Measurements from ENCODE around the gene UPF3B.
"Not testable (repeated sequence)": the region's sequence is repeated elsewhere in the genome, so short reads cannot be mapped to it uniquely, and the experiment has no call there.

UPF3B gene, protein sequence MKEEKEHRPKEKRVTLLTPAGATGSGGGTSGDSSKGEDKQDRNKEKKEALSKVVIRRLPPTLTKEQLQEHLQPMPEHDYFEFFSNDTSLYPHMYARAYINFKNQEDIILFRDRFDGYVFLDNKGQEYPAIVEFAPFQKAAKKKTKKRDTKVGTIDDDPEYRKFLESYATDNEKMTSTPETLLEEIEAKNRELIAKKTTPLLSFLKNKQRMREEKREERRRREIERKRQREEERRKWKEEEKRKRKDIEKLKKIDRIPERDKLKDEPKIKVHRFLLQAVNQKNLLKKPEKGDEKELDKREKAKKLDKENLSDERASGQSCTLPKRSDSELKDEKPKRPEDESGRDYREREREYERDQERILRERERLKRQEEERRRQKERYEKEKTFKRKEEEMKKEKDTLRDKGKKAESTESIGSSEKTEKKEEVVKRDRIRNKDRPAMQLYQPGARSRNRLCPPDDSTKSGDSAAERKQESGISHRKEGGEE

DNA sequence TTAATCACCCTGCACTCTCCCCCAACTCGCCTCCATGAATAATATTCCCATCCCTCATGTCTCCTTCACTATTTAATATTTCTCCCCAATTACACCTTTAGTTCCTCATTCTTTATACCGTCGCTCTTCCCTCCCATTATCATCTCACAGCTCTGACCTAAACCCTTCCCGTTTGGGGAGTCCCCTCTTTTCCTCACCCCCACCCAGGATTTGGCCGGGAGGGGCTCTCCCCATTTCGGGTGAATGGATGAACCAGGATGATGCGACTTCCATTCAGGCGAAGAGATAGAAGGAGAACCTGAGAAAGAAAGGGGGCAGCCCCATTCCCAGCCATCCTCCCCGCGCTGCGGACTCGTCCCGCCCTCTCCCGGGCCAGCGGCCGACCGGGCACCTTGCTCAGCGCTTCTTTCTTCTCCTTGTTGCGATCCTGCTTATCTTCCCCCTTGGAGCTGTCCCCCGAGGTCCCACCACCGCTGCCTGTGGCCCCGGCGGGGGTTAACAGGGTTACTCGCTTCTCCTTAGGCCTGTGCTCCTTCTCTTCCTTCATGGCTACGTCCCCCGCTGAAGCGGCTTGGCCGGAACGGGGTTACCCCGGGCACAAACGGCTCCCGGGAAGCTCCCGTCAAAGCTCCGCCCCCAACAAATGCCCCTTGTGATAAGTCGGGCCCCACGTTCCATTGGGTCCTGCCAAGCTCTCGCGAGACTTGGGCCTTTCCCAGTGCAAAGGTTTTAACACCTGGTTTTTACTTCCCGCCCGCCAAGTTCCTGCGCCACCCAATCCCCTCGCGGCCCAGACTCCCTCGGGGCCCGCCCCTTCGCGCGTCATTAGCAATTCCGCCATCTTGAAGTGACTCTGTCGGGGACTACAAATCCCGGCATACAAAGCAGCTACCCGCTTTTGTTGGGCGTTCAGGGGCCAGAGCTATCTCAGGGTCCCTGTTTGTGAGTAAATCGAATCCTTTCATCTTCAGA, at the start of gene UPF3B:
Gene UPF3B (minus strand): TSS at position 582 of the 972 bp plus-strand sequence. CDS start 35 bp downstream, at position 547.
- H3K27ac ChIP-seq, result peak within 1 kb of the TSS; percentile 66
- DNase-seq (ENCODE audit: low read depth, low spot score), result peak; percentile 92

DNA sequence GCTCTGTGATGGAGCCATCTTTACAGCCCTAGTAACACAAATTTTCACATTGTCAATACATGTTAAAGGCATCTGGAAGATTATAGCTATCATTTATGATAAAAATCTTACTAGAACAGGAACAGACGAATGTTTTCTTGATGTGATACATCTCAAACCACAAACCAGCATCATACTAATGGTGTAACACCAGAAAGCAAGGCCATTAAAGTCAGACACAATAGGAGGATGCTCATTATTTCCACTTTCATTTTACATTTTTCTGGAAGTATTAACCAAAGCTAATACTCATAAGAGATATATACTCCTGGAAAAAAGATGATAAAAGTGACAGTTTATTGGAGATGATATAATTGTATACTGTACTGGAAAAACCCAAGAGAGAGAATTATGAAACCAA, 48.2 kb upstream of the UPF3B start:
- DNase-seq (ENCODE audit: low read depth, low spot score), result no peak
- no peak overlapping the region for H3K27ac ChIP-seq

DNA sequence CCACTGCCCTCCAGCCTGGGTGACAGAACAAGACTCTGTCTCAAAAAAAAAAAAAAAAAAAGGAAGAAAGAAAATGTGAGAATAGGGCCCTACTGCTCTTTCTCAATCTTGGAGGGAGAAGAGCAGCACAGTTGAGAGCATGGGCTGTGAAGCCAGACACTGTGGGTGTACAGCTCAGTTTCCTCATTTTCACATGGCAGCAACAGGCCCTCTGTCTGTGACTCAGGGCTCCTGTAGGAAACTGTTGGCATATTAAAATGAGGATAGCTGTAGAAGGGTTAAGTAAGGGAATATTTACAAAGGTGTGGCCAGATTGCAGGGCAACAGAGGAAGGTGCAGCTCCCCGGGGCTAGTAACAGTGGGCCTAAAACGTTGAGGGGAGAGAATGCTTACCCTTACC, 46.4 kb upstream of the UPF3B start:
- H3K27ac ChIP-seq, result no peak overlapping the region
- DNase-seq (ENCODE audit: low read depth, low spot score), result peak; percentile 5

DNA sequence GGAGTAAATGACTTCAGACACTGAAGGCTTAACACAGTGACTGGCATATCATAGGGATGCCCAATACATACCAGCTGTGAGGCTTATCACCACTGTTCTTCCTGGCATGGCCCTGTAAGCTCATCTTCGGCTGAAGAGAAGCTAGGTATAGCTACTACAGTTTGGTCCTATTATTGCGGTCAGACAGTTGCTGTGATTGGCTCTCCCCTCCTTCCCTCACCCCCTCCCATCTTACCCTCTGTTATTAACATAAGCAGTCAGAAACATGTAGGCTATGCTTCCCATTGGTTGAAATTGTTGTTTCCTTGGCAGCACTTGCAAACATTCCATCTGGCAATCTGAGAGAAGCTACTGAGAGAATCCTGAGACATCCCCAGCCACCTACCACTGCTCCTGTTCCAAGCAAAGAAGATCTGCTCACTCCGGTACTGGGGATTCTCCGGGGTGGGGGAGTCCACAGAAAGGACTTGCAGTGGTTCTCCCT, 43.1 kb upstream of the UPF3B start, which contains the start of gene AKAP14:
Gene AKAP14 (plus strand): TSS at position 51 of the 484 bp plus-strand sequence. CDS start 7,331 bp downstream, outside the sequence.
- H3K27ac ChIP-seq, result no peak within 1 kb of the TSS
- DNase-seq (ENCODE audit: low read depth, low spot score), result no peak

DNA sequence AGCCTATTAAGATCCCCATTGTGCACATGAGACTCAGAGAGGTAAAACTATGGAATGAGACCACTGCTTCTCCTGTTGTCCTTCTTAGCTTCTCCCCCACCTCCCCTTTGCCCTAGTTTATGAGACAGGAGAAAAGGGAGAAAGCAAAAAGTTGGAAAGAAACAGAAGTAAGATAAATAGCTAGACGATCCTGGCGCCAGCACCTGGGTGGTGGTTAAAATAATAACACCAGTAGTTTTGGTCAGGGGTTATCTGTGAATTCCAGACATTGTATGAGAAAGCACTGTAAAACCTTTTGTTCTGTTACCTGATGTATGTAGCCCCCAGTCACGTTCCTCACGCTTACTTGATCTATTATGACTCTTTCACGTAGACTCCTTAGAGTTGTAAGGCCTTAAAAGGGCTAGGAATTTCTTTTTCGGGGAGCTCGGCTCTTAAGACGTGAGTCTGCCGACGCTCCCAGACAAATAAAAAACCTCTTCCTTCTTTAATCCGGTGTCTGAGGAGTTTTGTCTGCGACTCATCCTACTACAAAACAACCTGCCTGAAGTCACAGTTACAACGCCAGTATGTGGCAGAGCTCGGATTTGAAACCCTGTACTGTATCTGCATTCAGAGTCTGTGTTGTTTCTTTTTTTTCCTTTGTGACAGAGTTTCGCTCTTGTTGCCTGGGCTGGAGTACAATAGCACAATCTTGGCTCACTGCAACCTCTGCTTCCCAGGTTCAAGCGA, 39.4 kb upstream of the UPF3B start:
- not testable (repeated sequence) for H3K27ac ChIP-seq; DNase-seq (ENCODE audit: low read depth, low spot score)

DNA sequence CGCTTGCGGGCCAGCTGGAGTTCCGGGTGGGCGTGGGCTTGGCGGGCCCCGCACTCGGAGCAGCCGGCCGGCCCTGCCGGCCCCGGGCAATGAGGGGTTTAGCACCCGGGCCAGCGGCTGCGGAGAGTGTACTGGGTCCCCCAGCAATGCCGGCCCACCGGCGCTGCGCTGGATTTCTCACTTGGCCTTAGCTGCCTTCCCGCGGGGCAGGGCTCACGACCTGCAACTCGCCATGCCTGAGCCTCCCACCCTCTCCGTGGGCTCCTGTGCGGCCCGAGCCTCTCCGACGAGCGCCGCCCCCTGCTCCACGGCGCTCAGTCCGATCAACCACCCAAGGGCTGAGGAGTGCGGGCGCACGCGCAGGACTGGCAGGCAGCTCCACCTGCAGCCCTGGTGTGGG, 37.9 kb upstream of the UPF3B start:
- DNase-seq (ENCODE audit: low read depth, low spot score); H3K27ac ChIP-seq: not testable (repeated sequence)

DNA sequence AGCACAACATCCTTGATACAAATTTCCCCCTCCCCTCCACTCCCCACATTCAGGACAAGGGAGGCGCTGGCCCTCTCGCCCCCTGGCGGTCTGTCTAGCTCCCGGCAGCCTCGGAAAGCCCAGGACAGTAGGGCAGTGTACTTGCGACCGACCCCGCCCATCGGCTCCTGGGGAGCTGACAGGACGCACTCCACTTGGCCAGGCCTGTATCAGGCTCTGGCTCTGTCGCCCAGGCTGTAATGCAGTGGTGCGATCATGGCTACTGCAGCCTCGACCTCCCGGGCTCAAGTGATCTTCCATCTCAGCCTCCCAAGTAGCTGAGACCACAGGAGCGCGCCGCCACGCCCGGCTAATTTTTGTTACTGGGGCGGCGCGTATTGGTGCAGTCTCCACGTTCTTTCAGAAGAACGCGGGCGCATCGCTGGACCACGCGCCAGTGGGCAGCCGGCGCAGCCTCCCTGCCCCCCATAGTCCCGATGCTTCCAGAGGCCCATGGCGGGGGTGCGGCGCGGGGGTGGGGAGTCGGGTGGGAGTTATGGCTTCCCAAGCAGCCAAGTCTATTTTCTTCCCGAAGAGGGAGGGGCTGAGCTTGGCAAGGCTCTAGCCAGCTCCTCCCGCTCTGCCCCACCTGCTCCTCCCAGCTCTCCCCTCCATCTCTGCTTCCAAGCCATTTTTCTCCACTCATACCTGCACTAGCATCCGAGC, 35.1 kb upstream of the UPF3B start:
- no peak overlapping the region for H3K27ac ChIP-seq
- DNase-seq (ENCODE audit: low read depth, low spot score), result no peak

DNA sequence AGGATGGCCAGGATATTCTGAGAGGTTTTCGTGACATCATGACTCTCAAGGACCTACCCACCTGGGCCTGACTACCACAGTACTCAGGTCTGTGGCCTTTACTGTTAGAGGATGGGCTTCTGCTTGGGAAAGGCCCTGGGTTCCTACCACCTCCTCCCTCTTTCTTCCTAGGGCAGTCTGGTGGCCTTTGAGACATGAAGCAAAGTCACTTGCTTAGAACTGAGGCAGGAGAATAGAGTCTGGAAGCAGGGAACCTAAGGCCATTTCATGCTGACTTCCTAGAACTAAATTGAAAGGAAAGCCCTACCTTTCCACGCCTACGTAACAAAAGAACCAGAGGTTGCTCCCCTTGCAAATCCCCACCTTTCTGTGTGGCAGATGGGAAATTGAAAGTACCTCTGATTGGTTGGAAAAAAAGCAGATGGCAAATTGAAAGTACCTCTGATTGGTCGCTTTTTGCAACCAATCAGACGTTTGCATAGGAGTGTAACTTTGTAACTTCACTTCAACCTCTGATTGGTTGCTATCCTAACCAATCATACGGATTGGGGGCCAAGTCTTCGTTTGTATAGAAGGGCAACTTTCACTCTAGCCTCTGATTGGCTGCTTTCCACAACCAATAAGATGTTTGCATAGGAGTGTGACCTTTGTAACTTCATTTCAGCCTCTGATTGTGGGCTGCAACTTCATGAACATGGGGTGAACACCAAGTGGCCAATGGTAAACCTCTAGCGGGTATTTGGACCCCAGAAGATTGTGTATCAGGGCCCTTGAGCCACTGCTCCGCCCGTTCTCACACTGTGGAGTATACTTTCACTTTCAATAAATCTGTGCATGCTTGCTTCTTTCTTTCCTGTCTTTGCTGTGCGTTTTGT, 33.0 kb upstream of the UPF3B start:
- H3K27ac ChIP-seq, result no peak overlapping the region
- no peak for DNase-seq (ENCODE audit: low read depth, low spot score)

DNA sequence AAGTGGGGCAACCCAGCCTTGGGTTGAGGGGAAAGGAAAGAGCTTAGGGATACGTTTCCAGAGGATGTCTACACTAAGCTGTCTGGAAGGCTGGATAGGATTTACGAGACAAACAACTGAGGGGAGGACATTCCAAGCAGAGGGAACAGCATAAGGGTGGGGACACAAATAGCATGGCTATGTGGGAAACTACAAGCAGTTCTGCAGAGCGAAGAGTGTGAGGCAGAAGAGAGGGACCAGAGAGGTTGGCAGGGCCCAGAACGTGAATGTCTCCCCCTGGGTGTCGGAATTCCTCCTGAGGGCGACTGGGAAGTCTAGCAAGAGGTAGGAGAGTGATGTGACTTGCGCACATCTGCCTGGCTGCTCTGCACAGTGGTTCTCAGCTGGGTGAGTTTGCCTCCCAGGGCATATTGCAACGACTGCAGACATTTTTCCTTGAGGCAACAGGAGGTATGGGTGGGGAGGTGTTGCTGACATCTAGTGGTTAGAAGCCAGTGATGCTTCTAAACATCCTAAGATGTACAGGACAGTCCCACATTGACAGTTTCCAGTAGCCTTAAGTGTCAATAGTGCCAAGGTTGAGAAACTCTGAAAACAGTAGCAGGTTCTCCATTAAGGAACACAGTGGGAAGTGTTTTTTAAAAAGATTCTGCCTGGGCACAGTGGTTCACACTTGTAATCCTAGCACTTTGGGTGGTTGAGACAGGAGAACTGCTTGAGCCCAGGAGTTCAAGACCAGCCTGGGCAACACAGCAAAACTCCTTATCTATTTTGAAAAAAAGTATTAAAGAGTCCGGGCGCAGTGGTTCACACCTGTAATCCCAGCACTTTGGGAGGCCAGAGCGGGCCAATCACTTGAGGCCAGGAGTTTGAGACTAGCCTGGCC, 28.0 kb upstream of the UPF3B start:
- no peak overlapping the region for H3K27ac ChIP-seq
- DNase-seq (ENCODE audit: low read depth, low spot score), result no peak

DNA sequence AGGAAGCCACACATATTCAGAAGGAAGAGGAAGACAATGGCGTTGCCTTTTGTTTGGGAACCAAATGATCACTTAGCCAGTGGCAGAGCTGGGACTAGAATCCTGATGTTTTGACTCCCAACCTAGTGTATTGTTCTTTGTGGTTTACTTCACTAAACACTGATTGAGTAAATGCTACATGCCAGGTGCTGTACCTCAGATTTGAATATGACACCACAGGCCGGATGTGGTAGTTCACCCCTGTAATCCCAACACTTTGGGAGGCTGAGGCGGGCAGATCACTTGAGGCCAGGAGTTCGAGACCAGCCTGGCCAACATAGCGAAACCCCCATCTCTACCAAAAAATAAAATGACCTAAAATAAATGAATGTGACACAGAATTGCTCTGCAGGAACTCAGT, 27.3 kb upstream of the UPF3B start:
- DNase-seq (ENCODE audit: low read depth, low spot score), result no peak

DNA sequence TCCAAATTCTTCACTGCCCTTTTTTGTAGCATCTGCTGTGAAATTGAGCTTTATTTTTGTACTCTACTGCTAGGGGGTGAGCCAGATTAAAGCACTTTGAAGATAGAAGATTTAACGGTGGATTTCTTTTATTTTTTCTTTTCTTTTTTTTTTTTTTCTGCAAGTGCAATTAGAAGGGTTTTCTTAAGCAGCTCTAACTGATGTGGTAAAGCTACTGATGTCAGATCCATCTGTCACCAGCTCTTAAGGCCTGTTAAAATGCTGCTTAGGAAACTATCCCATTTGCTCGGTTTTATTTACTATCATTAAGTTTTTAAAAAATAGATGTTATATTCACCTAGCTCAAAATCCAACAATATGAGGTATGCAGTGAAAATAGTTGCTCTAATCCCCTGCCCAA, 26.0 kb upstream of the UPF3B start:
- no peak overlapping the region for H3K27ac ChIP-seq
- DNase-seq (ENCODE audit: low read depth, low spot score), result no peak

More for the DNA sequence above, 27.3 kb upstream of the UPF3B start:
- H3K27ac ChIP-seq, result no peak overlapping the region

DNA sequence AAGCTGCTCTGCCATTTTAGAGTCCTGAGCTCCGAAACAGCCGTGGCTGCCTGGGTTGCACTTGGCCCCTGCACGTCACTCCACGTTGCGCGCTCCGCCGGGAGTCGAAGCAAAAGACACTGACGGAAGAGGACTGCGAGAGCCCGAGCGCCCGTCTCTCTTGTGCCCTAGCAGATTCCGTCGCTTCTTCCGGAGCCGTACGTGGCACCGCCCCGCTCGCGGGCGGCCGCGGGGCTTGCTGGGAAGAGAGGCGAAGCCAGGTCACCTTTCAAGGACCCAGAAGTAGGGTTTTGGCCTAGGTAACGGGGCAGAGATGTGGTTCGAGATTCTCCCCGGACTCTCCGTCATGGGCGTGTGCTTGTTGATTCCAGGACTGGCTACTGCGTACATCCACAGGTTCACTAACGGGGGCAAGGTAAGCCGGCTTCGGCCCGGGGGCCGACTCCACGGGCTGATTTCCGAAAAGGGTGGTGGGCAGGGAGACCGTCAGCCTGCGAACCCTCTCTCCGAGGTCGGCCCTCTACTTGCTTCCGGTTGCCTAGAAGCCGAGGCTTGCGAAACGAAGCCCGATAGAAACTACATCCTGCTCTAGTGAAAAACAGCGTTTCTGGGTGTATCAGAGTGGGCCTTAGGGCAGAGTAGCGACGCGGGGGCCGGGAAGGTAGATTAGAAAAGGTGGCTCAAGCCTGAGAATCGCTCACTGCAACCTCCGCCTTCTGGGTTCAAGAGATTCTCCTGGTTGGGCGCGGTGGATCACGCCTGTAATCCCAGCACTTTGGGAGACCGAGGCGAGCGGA, 19.0 kb upstream of the UPF3B start, which contains the start of the genes NDUFA1 and RNF113A:
Gene NDUFA1 (plus strand): TSS at position 234 of the 797 bp plus-strand sequence. CDS start 80 bp downstream, at position 314.
Gene RNF113A (minus strand): TSS at position 135 of the 797 bp plus-strand sequence. CDS start 120 bp downstream, at position 15.
- peak; percentile 49 for DNase-seq (ENCODE audit: low read depth, low spot score)
- peak within 1 kb of the TSS; percentile 88 for H3K27ac ChIP-seq

DNA sequence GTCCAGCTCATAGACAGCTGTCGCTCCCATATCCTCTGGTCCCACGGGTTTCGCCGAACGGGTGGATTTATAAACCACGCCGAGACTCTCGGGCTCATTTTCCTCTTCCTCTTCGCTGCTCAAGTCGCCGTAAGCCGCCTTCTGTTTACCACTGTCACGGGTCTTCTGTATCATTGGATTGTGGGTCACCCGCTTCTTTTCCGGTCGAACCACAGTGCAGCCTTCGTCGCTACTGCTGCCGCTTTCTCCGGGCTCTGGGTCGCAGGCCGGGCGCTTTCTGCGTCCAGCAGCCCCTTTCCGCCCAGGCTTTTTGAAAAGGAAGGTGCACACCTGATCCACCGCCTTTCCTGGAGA, 18.5 kb upstream of the UPF3B start:
- H3K27ac ChIP-seq, result peak overlapping the region; percentile 88
- no peak for DNase-seq (ENCODE audit: low read depth, low spot score)

DNA sequence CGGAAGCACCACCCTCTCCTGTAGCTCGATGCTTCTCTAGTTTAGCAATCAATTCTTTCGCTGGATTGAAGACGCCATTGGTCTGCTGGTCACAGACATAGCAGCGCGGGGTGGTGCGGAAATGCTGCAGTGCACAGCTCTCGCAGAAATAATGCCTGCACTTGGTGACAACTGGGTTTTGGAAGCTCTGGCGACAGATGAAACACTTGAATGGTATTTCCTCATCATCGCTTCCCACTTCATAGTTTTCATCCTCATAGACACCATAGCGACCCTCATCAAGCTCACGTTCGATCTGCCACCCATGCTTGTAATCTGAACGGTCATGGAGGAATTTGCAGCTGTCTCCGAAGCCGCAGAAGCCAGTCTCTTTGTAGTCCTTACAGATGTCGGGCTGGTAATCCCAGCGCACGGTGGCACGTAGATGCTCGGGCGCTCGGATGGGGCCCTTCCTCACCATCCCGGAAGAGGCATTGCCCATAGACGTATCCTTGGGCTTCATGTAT, 17.9 kb upstream of the UPF3B start:
- peak overlapping the region; percentile 88 for H3K27ac ChIP-seq
- no peak for DNase-seq (ENCODE audit: low read depth, low spot score)

DNA sequence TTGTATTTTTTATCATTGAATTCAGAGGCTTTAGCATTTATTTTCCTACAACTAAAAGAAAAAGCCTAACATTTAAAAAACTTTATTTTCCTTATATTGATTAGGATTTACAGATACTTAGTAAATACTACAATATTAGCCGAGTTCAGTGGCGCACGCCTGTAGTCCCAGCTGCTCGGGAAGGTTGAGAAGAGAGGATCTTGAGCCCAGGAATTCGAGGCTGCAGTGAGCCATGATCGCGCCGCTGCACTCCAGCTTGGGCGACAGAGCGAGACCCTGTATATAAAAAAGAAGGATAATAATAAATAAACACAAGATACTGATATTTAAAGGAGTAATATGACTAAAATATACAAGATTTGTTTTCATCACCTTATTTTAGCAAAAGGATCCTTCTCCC, 681 bp upstream of the UPF3B start:
- DNase-seq (ENCODE audit: low read depth, low spot score), result no peak
- H3K27ac ChIP-seq, result peak overlapping the region; percentile 66

DNA sequence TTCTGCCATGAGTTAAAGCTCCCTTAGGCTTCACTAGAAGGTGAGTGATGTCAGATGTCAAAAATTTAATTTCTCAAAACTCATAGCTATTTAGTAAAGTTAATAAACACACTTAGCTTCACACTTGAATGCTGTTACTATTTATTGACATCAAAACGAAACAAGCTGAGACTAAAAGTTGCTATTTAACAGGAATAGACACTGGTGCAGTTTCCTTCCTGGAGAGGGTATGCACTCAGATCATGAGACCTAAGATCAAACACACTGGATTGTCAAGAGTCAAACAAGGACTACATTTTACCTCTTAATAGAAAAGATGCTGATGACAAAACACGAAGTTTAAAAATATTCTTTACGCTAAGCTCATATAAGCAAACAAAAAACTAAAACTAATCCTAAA, 18.9 kb downstream of the UPF3B start:
- no peak overlapping the region for H3K27ac ChIP-seq
- no peak for DNase-seq (ENCODE audit: low read depth, low spot score)
